Astrocyte of the cerebellum (primary cell): ENCODE results near the gene PRKAR1B.

Source experiments
- DNase-seq: peaks from one replicate; pipeline ENCODE4 v3.0.0-alpha.2; 2011; ENCODE audit warnings: low read depth
- H3K4me3 ChIP-seq: 2 replicates; pipeline ENCODE4 v1.5.1; 2011; ENCODE audit warnings: mild to moderate bottlenecking, low read depth, low read length, moderate library complexity
- CTCF ChIP-seq: IDR thresholded peaks from 2 replicates; pipeline ENCODE4 v1.5.1; 2012; ENCODE audit warnings: low read length, low read depth, moderate library complexity, mild to moderate bottlenecking; ENCODE audit errors: missing control alignments
- in situ Hi-C: cut with HindIII; loops from 2 replicates; pipeline ENCODE4 v1.10.0; 2017; ENCODE audit warnings: low sequenced_read_pairs

The PRKAR1B gene

GRCh38 chr7:563629-564170 is 163.4 kb downstream of the PRKAR1B start:
- no peak overlapping the region for H3K4me3 ChIP-seq
- TF ChIP-seq CTCF: no peak
- DNase-seq: no peak
- in situ Hi-C loops: no loop called here

GRCh38 chr7:562789-563628 is 164.1 kb downstream of the PRKAR1B start:
- DNase-seq: no peak
- no peak for TF ChIP-seq CTCF
- in situ Hi-C loops: no loop called here
- H3K4me3 ChIP-seq: no peak overlapping the region

GRCh38 chr7:562374-562675 is 164.8 kb downstream of the PRKAR1B start:
- no peak overlapping the region for H3K4me3 ChIP-seq
- in situ Hi-C loops: no loop called here
- TF ChIP-seq CTCF: no peak
- DNase-seq: no peak

GRCh38 chr7:561631-562373 is 165.3 kb downstream of the PRKAR1B start:
- TF ChIP-seq CTCF: no peak
- H3K4me3 ChIP-seq: no peak overlapping the region
- in situ Hi-C loops: no loop called here
- no peak for DNase-seq

- TF ChIP-seq CTCF: no peak
- H3K4me3 ChIP-seq: no peak overlapping the region
- DNase-seq: no peak
- in situ Hi-C loops: no loop called here
Observed at GRCh38 chr7:560966-561630, 166.0 kb downstream of the PRKAR1B start.

GRCh38 chr7:559396-559705 is 167.7 kb downstream of the PRKAR1B start:
- in situ Hi-C loops: no loop called here
- no peak for TF ChIP-seq CTCF
- no peak for DNase-seq
- no peak overlapping the region for H3K4me3 ChIP-seq
